Adipocyte (in vitro differentiated cells): ENCODE data around the gene METTL1.
"Not testable (repeated sequence)": the region's sequence is repeated elsewhere in the genome, so short reads cannot be mapped to it uniquely, and the experiment has no call there.

Experiments
- DNase-seq: peaks from one replicate; pipeline ENCODE4 v3.0.0-alpha.2; 2015; ENCODE audit warnings: low read depth
- H3K27me3 ChIP-seq: replicated peaks from 2 replicates; pipeline ENCODE4 v1.7.0; 2013; ENCODE audit warnings: mild to moderate bottlenecking, low read length, moderate library complexity; ENCODE audit not compliant: control insufficient read depth, insufficient read depth
- H3K36me3 ChIP-seq: 2 replicates; pipeline ENCODE4 v1.7.0; 2013; ENCODE audit warnings: low read length, mild to moderate bottlenecking, moderate library complexity; ENCODE audit not compliant: control insufficient read depth, insufficient read depth, severe bottlenecking
- H3K4me1 ChIP-seq: 2 replicates; pipeline ENCODE4 v1.7.0; 2013; ENCODE audit warnings: mild to moderate bottlenecking, low read length, moderate library complexity; ENCODE audit not compliant: control insufficient read depth, insufficient read depth
- H3K4me3 ChIP-seq: 2 replicates; pipeline ENCODE4 v1.7.0; 2013; ENCODE audit warnings: mild to moderate bottlenecking, low read length, moderate library complexity
- H3K9ac ChIP-seq: 2 replicates; pipeline ENCODE4 v1.7.0; 2013; ENCODE audit warnings: mild to moderate bottlenecking, low read length, moderate library complexity
- H3K9me3 ChIP-seq: 2 replicates; pipeline ENCODE4 v1.7.0; 2013; ENCODE audit warnings: mild to moderate bottlenecking, low read length, moderate library complexity; ENCODE audit not compliant: control insufficient read depth

The METTL1 gene

GRCh38 chr12:57776247-57776587 lies 4.3 kb upstream of the METTL1 start:
- Histone ChIP-seq H3K4me3 (no peak overlapping the region), H3K36me3 (peaks cover 11% of the 10 kb centered on the region), H3K27me3 (no peaks in the 10 kb centered on the region), H3K4me1 (peaks cover 14% of the 10 kb centered on the region), H3K9me3 (no peaks in the 10 kb centered on the region), H3K9ac (no peak overlapping the region)
- no peak for DNase-seq

- DNase-seq, result no peak
- no peaks in the 10 kb centered on the region for H3K27me3 ChIP-seq
- peaks cover 12% of the 10 kb centered on the region for H3K36me3 ChIP-seq
- H3K9me3 ChIP-seq, result no peaks in the 10 kb centered on the region
- no peak overlapping the region for H3K9ac ChIP-seq
- peaks cover 19% of the 10 kb centered on the region for H3K4me1 ChIP-seq
- no peak overlapping the region for H3K4me3 ChIP-seq
Observed at GRCh38 chr12:57775563-57776246, 3.8 kb upstream of the METTL1 start.

GRCh38 chr12:57775044-57775443 lies 3.1 kb upstream of the METTL1 start:
- no peaks in the 10 kb centered on the region for H3K9me3 ChIP-seq
- no peaks in the 10 kb centered on the region for H3K27me3 ChIP-seq
- DNase-seq, result no peak
- H3K9ac ChIP-seq, result no peak overlapping the region
- H3K4me1 ChIP-seq, result peaks cover 20% of the 10 kb centered on the region
- H3K36me3 ChIP-seq, result peaks cover 15% of the 10 kb centered on the region
- no peak overlapping the region for H3K4me3 ChIP-seq

- not testable (repeated sequence) for H3K27me3 ChIP-seq, H3K9ac ChIP-seq, H3K4me3 ChIP-seq, H3K9me3 ChIP-seq, DNase-seq
- H3K36me3 ChIP-seq, result peaks cover 20% of the 10 kb centered on the region
- peaks cover 19% of the 10 kb centered on the region for H3K4me1 ChIP-seq
Observed at GRCh38 chr12:57774634-57775033, 2.7 kb upstream of the METTL1 start.

- Histone ChIP-seq H3K4me1 (peaks cover 16% of the 10 kb centered on the region), H3K9me3 (no peaks in the 10 kb centered on the region), H3K4me3 (peak within 1 kb of the TSS; percentile 95), H3K36me3 (peaks cover 35% of the 10 kb centered on the region), H3K9ac (peak within 1 kb of the TSS; percentile 94), H3K27me3 (no peaks in the 10 kb centered on the region)
- DNase-seq, result peak; percentile 75
Observed at GRCh38 chr12:57772429-57773322, 771 bp upstream of the METTL1 start, which contains the start of gene EEF1AKMT3. Gene EEF1AKMT3 (plus strand): TSS chr12:57772614. CDS start chr12:57772725, 111 bp downstream.

- H3K36me3 ChIP-seq, result peaks cover 35% of the 10 kb centered on the region
- peak; percentile 97 for DNase-seq
- peaks cover 12% of the 10 kb centered on the region for H3K27me3 ChIP-seq
Observed at GRCh38 chr12:57771236-57771872, 551 bp downstream of the METTL1 start.

GRCh38 chr12:57770734-57771133 lies 1.2 kb downstream of the METTL1 start:
- no peak for DNase-seq
- Histone ChIP-seq H3K4me3 (peak overlapping the region; percentile 95), H3K9ac (peak overlapping the region; percentile 94), H3K27me3 (peaks cover 18% of the 10 kb centered on the region), H3K9me3 (no peaks in the 10 kb centered on the region), H3K36me3 (peaks cover 30% of the 10 kb centered on the region), H3K4me1 (peaks cover 34% of the 10 kb centered on the region)

More at GRCh38 chr12:57771236-57771872, 551 bp downstream of the METTL1 start:
- Histone ChIP-seq H3K9me3 (no peaks in the 10 kb centered on the region), H3K9ac (peak overlapping the region; percentile 94), H3K4me1 (peaks cover 28% of the 10 kb centered on the region), H3K4me3 (peak overlapping the region; percentile 95)

- no peak for DNase-seq
- Histone ChIP-seq H3K36me3 (peaks cover 27% of the 10 kb centered on the region), H3K9ac (no peak overlapping the region), H3K4me3 (no peak overlapping the region), H3K27me3 (peaks cover 29% of the 10 kb centered on the region), H3K4me1 (peaks cover 46% of the 10 kb centered on the region), H3K9me3 (no peaks in the 10 kb centered on the region)
Observed at GRCh38 chr12:57769594-57769993, 2.3 kb downstream of the METTL1 start.

GRCh38 chr12:57767876-57768275 lies 4.0 kb downstream of the METTL1 start:
- peaks cover 42% of the 10 kb centered on the region for H3K27me3 ChIP-seq
- no peak overlapping the region for H3K4me3 ChIP-seq
- H3K4me1 ChIP-seq, result peaks cover 39% of the 10 kb centered on the region
- DNase-seq, result no peak
- peaks cover 27% of the 10 kb centered on the region for H3K36me3 ChIP-seq
- no peak overlapping the region for H3K9ac ChIP-seq
- no peaks in the 10 kb centered on the region for H3K9me3 ChIP-seq

GRCh38 chr12:57767305-57767698 lies 4.6 kb downstream of the METTL1 start:
- H3K9ac ChIP-seq, result no peak overlapping the region
- peaks cover 39% of the 10 kb centered on the region for H3K4me1 ChIP-seq
- no peak for DNase-seq
- H3K4me3 ChIP-seq, result no peak overlapping the region
- H3K27me3 ChIP-seq, result peaks cover 42% of the 10 kb centered on the region
- H3K36me3 ChIP-seq, result peaks cover 27% of the 10 kb centered on the region
- H3K9me3 ChIP-seq, result no peaks in the 10 kb centered on the region
